K562 (cell line): Measurements from ENCODE around the gene TRMT112. TPM values are rescaled to one million over a fixed set of nuclear protein-coding genes. Genes with fewer than 3 reads are reported as not detected.

Experiments
- BMI1 ChIP-seq: fragments of 150-350 bp; IDR thresholded peaks from 2 replicates; pipeline ENCODE4 v1.6.1; 2014; ENCODE audit warnings: low read length
- CEBPG ChIP-seq, 3 experiments: fragments of 200-800 bp in 1 of 3; sonication (Bioruptor generic) in 1 of 3; sonication (generic) in 1 of 3; formaldehyde crosslinking in 1 of 3; IDR thresholded peaks in 2 of 3; conservative IDR thresholded peaks in 1 of 3; 2 replicates each; pipeline versions ENCODE4 v1.6.1 to v1.8.0; 2016 to 2022; ENCODE audit warnings: missing compliant biosample characterization in 2 of 3, missing genetic modification characterization in 2 of 3, mild to moderate bottlenecking in 1 of 3, missing genetic modification reagents in 1 of 3
- DMBX1 ChIP-seq: fragments of 250-450 bp; sonication (Bioruptor Pico); IDR thresholded peaks from 2 replicates; pipeline ENCODE4 v1.8.0; 2022; ENCODE audit warnings: inconsistent platforms, mild to moderate bottlenecking, moderate library complexity, borderline replicate concordance
- E2F8 ChIP-seq: fragments of 450-650 bp; IDR thresholded peaks from 2 replicates; pipeline ENCODE4 v1.7.1; 2018; ENCODE audit warnings: mild to moderate bottlenecking, low read depth; ENCODE audit not compliant: partially characterized antibody
- HDGF ChIP-seq: fragments of 450-650 bp; IDR thresholded peaks from 2 replicates; pipeline ENCODE4 v1.6.1; 2016
- MBD1 ChIP-seq: fragments of 250-450 bp; sonication (Bioruptor Pico); IDR thresholded peaks from 2 replicates; pipeline ENCODE4 v1.8.0; 2022; ENCODE audit warnings: inconsistent platforms
- PTRF ChIP-seq: fragments of 450-650 bp; IDR thresholded peaks from 2 replicates; pipeline ENCODE4 v1.6.1; 2016; ENCODE audit warnings: mild to moderate bottlenecking, missing genetic modification characterization, missing compliant biosample characterization
- TRIM25 ChIP-seq: fragments of 450-650 bp; IDR thresholded peaks from 2 replicates; pipeline ENCODE4 v1.7.0; 2016; ENCODE audit warnings: borderline replicate concordance
- YBX1 ChIP-seq: fragments of 450-650 bp; IDR thresholded peaks from 2 replicates; pipeline ENCODE4 v1.7.1; 2016; ENCODE audit warnings: mild to moderate bottlenecking
- ZNF133 ChIP-seq: fragments of 250-450 bp; sonication (Bioruptor Pico); IDR thresholded peaks from 2 replicates; pipeline ENCODE4 v1.4.0; 2020; ENCODE audit warnings: mild to moderate bottlenecking
- ZNF143 ChIP-seq: sonication (generic); formaldehyde crosslinking; IDR thresholded peaks from 2 replicates; pipeline ENCODE4 v1.9.0; 2022; ENCODE audit warnings: mild to moderate bottlenecking, missing genetic modification reagents
- ZNF174 ChIP-seq: fragments of 250-450 bp; sonication (Bioruptor Pico); IDR thresholded peaks from 2 replicates; pipeline ENCODE4 v1.4.0; 2020; ENCODE audit warnings: mild to moderate bottlenecking
- ZNF217 ChIP-seq: sonication (generic); formaldehyde crosslinking; IDR thresholded peaks from 2 replicates; pipeline ENCODE4 v1.8.0; 2022; ENCODE audit warnings: mild to moderate bottlenecking, missing genetic modification reagents
- ZNF277 ChIP-seq: fragments of 250-450 bp; sonication (Bioruptor Pico); IDR thresholded peaks from 2 replicates; pipeline ENCODE4 v1.8.0; 2022; ENCODE audit warnings: inconsistent platforms, mild to moderate bottlenecking, moderate library complexity, borderline replicate concordance
- ZNF282 ChIP-seq: sonication (generic); formaldehyde crosslinking; IDR thresholded peaks from 2 replicates; pipeline ENCODE4 v1.8.1; 2023; ENCODE audit warnings: missing genetic modification reagents
- ZNF431 ChIP-seq: sonication (generic); formaldehyde crosslinking; IDR thresholded peaks from 2 replicates; pipeline ENCODE4 v1.8.0; 2022; ENCODE audit warnings: mild to moderate bottlenecking, missing genetic modification reagents
- polyA plus RNA-seq, 8 experiments: library from polyadenylated mRNA; depleted of rRNA in 4 of 8; stranded (reverse) in 5 of 8; unstranded in 3 of 8; fragments of >200 nt; fragmentation: Nextera tagmentation in 2 of 8; fragmentation: Illumina TruSeq in 1 of 8; extraction: Ambion mirVana in 2 of 8; extraction: Trizol in 1 of 8; gene quantifications; 2 replicates each; pipeline versions ENCODE4 v1.2.1 to v1.2.3, GENCODE V29; 2011 to 2014; ENCODE audit warnings: inconsistent platforms in 1 of 8, missing spikeins in 1 of 8
- total RNA-seq, 7 experiments: library from RNA; depleted of rRNA in 6 of 7; stranded (reverse); fragments of >200 nt in 6 of 7; fragmentation: Illumina TruSeq in 2 of 7; extraction: Trizol in 2 of 7; gene quantifications; 2 replicates each; pipeline versions ENCODE4 v1.2.1 to v1.2.3, GENCODE V29; 2011 to 2021; ENCODE audit warnings: low replicate concordance in 1 of 7
- TF ChIP-seq, protein P1 (sequence below): sonication (generic); formaldehyde crosslinking; IDR thresholded peaks from 2 replicates; pipeline ENCODE4 v1.8.1; 2023; ENCODE audit warnings: mild to moderate bottlenecking, missing genetic modification reagents

TRMT112 gene
- total and polyA plus RNA-seq, 9 of the 15 experiments (the other 6 are each of a cell fraction or from before 2014, with no cell fraction given), result 162 to 444 (median 300) TPM

DNA sequence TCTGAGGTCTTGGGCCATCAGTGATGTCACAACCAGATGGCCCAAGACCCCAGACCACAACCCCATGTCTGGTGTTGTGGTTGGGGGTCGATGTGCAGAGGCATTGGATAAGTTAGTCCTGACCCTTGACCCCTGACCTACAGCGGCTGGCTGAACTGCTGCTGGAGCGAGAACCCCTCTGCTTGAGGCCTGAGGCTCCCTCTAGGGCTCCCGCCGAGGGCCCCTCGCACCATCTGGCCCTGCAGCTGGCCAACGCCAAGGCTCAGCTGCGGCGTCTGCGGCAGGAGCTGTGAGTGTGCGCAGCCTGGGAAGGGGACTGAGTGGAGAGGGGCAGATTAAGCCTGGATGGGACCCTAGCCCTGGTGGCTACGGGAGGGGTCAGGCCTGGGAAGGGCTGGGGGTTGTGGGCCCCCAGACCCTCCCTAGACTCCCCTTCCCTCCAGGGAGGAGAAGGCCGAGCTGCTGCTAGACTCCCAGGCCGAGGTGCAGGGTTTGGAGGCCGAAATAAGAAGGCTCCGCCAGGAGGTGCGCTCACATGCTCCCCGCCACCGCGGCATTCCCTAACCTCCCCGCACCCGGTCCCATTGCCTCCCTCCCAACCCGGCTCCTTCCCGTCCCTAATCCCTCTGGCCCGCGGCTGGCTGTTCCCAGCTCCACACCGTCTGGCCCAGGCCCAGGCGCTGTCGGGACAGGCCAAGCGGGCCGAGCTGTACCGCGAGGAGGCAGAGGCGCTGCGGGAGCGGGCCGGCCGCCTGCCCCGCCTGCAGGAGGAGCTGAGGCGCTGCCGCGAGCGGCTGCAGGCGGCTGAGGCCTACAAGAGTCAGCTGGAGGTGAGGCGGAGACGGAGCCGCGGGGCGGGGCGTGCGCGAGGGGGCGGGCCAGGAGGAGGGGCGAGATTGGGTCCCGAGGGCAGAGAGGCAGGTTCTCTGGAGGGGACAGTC is 24.8 kb upstream of the TRMT112 start (continued):
- TF ChIP-seq YBX1, result no peak
- TF ChIP-seq ZNF282, result no peak
- no peak for TF ChIP-seq HDGF
- 0 out of 2 replicates have a peak, but pooled peaks have one; percentile 32 for TF ChIP-seq ZNF431 (CRISPR knock-in tag)
- TF ChIP-seq ZNF143 (CRISPR knock-in tag), result no peak
- TF ChIP-seq BMI1, result no peak
- TF ChIP-seq MBD1 (CRISPR knock-in tag), result no peak
- TF ChIP-seq TRIM25, result no peak
- TF ChIP-seq DMBX1, result no peak
- TF ChIP-seq ZNF277 (CRISPR knock-in tag), result no peak
- TF ChIP-seq E2F8, result no peak
- no peak for TF ChIP-seq ZNF217
- TF ChIP-seq ZNF174 (CRISPR knock-in tag), result no peak
- TF ChIP-seq CEBPG (CRISPR knock-in tag; IDR thresholded peaks at IDR 0.05), result no peak
- no peak for TF ChIP-seq CEBPG (tag; conservative IDR thresholded peaks at IDR 0.05 in 1 of 2, IDR thresholded peaks at IDR 0.05 in 1 of 2)
- TF ChIP-seq, protein P1, sequence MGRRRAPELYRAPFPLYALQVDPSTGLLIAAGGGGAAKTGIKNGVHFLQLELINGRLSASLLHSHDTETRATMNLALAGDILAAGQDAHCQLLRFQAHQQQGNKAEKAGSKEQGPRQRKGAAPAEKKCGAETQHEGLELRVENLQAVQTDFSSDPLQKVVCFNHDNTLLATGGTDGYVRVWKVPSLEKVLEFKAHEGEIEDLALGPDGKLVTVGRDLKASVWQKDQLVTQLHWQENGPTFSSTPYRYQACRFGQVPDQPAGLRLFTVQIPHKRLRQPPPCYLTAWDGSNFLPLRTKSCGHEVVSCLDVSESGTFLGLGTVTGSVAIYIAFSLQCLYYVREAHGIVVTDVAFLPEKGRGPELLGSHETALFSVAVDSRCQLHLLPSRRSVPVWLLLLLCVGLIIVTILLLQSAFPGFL (CRISPR knock-in tag), result no peak
- no peak for TF ChIP-seq PTRF (tag)
- no peak for TF ChIP-seq ZNF133 (CRISPR knock-in tag)
